ENCODE results near the gene STARD6.
"Not testable (repeated sequence)": the region's sequence is repeated elsewhere in the genome, so short reads cannot be mapped to it uniquely, and the experiment has no call there.

Gene STARD6

DNA sequence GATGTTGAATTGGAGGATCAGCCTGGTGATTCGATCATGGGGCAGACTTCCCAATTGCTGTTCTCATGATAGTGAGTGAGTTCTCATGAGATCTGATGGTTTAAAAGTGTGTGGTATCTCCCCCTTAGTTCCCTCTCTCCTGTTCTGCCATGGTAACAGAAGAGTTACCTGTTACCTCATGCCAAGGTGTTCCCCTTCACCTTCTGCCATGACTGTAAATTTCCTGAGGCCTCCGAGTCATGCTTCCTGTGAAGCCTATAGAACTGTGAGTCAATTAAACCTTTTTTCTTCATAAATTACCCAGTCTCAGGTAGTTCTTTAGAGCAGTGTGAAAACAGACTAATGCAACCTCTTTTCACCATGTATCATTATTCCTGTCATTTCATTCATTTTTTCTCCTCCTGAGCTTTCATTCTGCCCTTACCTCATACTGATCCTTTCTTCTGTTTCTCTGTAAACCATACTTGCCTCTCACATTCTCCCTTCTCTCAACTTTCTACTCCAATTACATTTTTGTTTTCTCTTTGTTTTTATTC lies 22.0 kb downstream of the STARD6 start:
- DNase-seq, result no peak

DNA sequence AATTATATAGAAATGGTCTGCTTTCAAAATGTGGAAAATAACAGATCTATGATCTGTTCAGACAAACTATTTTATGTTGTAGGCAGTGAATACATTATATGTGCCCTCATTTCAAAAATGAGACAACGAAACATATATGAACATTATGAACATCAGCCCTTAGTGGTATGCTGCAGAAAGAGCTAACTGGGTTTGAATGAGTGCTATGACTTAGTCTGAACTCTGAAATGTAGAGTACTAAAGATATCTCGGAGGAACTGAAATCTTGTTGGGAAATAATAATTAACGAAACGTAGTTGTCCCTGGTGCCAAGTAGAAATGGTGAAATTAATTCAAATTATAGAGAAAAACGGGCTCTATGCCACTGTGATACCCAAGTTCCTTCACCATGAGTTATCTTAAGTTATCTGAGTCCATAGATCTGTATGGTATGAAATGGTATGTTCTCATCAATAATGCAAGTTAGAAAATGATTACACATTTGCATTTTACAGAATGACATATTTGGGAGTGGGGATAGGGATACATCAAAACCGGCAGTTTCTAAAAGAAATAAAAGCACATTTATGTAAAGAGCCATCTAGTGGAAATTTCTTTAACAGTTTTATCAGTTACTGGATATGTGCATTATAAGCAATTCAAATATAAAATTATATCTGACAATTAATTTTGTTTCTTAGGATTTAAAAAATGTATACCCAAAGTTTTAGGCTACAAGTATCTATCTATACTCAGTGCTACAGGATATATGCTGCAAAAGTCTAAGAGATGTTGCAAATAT lies 26.7 kb downstream of the STARD6 start:
- DNase-seq, result no peak

DNA sequence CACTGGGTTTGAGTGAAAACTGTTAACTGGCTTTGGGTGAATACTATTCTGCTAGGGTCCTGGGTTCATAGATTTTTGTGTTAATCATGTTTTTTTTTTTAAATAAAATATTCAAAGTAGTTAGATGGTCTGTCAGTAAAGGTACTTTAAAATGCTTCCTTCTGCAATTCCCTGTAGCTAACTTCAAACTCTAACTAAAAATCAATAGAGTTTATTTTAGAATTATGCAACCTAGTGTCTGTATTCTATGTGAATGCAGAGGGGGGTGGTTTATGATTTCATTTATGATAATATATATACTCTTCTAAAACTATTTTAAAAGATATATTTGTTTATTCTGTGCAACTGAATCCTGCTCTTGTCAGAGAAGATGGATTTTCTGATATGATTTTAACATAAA lies 27.9 kb downstream of the STARD6 start:
- DNase-seq, result no peak

DNA sequence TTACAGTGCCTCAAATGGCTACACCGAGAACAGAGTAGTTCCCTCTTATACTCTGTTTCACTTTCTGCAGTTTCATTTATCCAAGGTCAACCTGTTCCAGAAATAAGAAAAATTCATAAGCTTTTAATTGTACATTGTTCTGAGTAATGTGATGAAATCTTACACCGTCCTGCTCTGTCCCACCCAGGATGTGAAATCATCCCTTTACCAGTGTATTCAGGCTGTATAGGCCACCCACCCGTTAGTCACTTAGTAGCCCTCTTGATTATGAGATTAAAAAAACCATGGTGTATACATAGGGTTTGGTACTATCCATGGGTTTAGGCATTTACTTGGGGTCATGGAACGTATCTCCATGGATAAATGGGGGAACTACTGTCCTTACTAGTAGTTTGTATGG lies 29.8 kb downstream of the STARD6 start:
- no peak for DNase-seq

DNA sequence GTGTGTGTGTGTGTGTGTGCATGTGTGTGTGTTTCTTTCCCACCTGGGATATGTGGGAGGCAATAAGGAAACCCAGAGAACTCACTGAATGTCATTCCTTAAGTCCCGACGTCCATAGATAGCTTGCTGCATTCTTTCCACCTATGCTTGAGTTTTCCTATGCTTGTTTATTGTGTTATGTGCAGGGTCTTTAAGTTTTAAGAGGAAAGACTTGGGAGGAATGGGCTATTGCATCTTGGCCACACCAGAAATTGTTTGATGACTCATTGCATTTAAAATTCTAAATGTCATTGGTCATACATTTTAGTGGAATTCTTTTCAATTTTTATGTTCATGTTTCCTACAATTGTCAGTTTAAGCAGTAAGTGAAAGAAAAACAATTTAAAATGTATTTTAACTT lies 33.7 kb downstream of the STARD6 start:
- DNase-seq, result no peak

DNA sequence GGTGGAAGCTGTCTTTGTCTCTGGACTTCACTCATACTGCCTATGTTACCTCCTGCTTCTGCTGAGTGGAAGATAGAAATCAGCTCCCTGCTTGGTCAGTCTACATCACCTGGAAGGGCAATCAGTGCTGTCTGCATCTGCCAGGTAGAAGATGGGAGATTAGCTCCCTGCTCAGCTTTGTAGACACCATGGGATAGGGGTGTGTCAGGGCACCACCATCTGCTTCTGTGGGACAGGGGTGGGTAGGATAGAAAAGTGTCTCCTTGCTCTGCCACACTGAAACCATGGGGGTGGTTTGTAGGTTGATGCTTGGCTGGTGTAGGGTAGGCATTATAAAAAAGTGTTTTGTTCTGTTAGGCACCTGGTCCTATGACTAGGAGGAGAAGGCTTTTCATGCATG lies 34.1 kb downstream of the STARD6 start:
- DNase-seq, result no peak

DNA sequence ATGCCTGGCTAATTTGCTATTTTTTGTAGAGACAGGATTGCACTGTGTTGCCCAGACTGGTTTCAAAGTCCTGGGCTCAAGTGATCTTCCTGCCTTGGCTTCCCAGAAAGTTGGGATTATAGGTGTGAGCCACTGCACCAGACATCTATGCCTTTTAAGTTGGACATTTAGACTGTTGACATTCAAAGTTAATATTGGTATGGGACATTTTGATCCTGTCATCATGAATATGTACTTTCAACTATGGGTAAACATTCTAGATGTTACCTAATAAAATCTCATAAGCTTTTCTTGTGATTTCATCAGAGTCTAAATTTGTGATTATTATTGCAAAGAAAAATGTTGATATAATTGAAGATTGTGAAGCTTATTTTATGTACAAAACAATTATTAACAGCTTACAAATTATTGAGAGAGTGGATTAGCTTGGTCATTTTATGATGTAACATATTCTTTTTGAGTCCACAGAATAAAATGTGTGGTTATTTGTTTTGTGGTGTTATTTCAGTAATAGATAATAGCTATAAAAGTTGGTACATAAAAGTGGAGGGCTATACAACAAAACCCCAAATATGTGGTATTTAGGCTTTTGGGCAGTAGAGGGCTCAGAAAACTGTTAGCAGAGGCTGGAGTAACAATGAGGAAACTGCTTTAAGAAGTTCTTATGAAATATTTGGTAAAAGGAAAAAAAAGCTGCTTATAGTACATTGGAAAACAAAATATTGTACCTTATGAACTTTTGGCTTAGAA lies 41.4 kb downstream of the STARD6 start:
- no peak for DNase-seq

DNA sequence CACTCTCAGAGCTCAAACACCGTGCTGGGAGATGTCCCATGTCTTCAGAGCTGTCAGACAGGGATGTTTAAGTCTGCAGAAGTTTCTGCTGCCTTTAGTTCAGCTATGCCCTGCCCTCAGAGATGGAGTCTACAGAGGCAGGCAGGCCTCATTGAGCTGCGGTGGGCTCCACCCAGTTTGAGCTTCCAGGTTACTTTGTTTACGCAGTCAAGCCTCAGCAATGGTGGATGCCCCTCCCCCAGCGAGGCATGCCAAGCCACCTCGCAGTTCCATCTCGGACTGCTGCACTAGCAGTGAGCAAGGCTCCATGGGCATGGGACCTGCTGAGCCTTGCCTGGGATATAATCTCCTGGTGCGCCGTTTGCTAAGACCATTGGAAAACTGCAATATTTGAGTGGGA lies 48.1 kb downstream of the STARD6 start:
- not testable (repeated sequence) for DNase-seq

DNA sequence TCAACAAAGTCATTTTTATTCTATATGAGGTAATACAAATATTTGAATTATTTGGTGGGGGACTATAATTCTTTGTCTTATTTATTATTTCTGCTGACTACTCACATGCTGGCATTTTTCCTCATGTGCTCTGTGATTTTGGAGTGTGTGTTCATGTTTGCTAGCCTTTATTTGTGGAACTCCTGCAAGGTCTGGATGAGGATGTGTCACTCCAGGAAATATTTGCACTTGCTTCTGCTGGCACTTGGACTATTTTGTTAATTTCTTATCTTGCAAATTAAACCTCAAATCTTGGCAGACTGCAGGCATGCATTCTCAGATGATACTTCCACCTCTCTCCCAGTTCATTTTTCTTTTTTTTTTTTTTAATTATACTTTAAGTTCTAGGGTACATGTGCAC lies 54.2 kb downstream of the STARD6 start:
- DNase-seq, result no peak

DNA sequence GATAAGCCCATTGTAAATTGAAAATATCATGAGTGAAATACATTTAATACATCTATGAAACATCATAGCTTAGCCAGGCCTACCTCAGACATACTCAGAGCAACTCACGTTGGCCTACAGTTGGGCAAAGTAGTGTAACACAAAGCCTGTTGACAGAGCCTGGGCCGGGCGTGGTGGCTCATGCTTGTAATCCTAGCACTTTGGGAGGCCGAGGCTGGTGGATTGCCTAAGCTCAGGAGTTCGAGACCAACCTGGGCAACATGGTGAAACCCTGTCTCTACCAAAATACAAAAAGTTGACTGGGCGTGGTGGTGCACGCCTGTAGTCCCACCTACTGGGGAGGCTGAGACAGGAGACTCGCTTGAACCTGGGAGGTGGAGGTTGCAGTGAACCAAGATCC lies 58.7 kb downstream of the STARD6 start:
- DNase-seq, result not testable (repeated sequence)

DNA sequence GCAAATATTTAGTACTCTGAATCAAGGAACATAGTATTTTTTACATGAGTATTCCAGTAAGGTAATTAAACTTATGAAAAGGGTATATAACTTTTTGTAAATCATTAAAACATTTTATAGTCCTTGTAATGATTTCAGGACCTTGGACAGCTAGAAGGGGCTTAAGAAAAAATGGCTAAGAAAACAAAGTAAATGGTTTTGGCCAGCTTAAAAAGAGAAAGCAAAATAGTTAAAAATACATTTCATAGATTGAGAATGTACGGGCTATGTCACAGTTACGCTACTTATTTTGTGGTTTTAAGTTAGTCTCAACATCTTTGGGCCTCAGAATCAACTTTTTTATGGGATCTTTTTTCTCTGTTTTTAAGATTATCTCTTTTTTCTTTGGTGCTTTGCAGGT lies 61.6 kb downstream of the STARD6 start:
- DNase-seq, result no peak

DNA sequence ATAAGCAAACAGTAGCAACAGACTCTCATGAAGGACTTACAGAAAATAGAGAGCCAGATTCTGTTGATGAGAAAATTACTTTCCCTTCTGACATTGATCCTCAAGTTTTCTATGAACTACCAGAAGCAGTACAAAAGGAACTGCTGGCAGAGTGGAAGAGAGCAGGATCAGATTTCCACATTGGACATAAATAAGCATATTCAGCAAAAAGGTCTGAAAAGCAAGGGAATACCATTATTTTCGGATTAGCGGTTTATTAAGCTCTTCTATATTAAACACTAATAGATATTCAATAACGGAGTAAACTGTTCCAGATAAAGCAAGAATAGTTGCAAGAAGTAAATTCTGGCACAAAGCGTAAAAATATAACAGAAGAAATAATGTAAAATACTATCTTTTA lies 63.4 kb downstream of the STARD6 start:
- DNase-seq, result no peak

DNA sequence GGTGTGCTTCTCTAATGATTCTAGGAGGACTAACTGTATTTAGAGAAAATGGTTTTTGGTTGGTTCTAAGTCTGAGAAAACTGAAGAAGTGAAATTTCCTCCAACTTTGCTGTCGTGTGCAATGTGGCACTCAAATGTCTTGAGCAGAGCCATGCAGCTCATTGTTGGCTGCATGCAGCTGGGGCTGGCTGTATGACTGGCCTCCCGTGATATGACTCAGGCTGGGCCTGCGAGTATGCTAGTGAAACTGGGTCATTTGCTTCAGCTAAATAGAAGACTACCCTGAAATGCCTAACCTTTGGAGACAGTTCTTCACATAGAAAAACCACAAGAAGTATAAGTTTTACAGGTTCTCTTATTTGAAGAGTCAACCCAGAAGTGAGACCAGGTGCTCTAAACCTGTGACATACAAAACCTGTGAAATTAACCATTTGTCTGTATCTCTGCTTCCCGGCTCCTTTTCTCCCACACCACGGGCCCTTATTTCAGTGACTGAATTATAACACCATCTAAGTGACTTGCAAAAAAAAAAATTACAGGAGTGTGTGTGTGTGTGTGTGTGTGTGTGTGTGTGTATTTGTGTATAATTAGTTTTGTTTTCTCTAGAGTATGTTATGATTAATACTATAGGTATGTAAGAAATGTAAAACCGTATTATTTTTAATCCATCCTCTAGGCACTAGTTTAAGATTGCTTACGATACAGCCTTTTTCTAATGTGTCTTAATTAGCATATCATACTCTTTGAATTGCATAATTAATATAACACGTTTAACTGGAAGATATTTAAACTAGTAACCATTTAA lies 72.5 kb downstream of the STARD6 start:
- DNase-seq, result no peak

DNA sequence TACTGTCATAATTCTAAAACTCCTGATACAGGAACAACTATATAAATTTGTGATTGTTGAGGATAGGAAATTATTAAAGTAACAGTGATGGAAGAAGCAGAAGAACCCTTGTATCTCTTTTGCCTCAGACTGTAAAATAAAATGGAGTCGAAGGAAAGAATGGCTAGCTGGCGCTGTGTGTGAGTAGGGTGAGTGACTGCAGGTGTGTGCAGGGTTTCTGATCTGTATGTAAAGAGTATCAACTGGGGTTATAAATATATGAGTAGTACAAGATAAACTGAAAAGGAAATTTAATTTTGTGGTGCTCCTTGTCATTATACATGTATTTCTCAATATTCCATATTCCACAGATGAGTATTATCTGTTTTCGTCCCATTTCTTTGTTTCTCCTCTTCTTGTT lies 73.1 kb downstream of the STARD6 start:
- no peak for DNase-seq

DNA sequence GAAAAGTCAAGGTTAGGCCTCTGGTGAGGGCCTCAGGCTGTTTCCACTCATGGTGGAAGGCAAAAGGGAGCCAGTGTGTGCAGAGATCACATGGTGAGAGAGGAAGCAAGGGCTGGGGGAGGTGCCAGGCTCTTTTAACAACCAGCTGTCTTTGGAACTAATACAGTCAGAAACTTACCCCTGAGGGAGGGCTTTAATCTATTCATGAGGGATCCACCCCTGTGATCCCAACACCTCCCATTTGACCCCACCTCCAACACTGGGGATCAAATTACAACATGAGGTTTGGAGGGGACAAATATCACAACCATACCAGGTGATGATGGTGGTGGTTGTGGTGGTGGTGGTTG lies 77.5 kb downstream of the STARD6 start:
- no peak for DNase-seq

DNA sequence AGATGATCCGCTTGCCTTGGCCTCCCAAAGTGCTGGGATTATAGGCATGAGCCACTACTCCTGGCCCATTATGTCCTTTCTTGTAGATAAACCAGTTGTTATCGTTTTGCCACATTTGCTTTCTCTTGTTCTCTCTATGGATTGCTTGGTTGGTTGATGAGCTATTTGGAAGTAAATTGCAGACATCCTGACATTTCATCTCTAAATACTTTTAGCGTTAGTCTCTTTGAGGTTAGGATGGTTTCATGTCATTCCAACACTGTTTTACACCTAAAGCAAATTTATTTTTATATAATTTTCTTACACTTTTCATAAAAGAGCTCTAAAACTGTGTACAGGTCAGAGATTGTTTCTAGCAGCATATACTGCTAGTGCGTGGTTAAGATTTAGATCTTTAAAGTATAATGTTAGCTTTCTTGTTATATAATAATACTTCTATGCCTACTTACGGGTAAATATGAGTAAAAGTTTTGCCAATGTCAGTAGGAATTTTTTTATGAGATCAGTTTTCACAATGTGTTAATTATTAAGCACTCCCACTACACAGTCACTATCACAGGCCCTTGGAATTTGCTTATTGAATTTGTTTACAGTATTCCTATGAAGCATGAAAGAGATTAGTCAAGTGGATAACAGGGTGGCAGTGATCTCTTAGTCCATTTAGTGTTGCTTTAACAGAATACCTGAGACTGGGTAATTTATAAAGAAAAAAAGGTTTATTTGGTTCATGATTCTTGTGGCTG lies 78.0 kb downstream of the STARD6 start:
- DNase-seq, result no peak

DNA sequence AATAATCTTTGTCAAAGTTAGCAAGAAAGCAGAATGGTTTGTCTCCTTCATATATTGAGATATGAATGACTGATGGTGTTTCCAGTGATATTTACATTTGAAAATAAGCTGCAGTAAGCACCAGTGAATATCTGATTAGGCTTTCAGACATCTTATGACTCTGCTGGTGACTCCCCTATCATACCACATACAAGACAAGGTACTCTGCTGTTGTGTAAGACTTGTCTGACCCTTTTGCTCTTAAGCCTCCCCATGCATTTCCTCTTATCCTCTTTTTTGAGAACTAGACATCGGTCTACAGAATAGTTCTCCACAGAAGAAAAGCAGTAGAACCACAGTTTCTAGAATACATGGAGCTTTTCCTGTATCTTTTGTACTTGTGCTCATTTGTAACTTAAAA lies 79.0 kb downstream of the STARD6 start:
- no peak for DNase-seq

DNA sequence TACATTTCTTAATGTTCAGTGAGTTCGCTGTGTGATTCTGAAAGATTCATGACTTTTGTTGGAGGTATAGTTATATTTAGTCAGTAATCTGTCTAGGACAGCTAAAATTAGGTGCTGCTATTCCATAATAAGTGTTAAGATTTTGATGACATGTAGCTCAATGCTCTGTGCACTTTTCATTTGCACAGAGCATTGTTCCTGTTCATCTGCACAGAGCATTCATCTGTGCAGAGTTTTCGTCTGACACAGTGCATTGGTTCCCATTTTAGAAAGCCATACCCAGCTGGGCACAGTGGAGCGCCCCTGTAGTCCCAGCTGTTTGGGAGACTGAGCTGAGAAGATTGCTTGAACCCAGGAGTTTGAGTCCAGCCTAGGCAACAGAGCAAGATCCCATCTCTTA lies 79.8 kb downstream of the STARD6 start:
- DNase-seq, result no peak

Measured in DMS79 treated with DMSO at 0.1 percent for 48 hours (cell line).